Esophagus muscularis mucosa (tissue), 4 donors: Measurements from ENCODE around the gene GPC5. TPM values are rescaled to one million over a fixed set of nuclear protein-coding genes. Genes with fewer than 3 reads are reported as not detected.

Source experiments
- DNase-seq: peaks from one replicate; pipeline ENCODE4 v3.0.0-alpha.2; 2017; ENCODE audit errors: extremely low spot score
- H3K27ac ChIP-seq, 4 donors: fragments of 200-600 bp; sonication (generic); replicated peaks in 1 of 4; 1 replicate in 3 of 4; 2 replicates in 1 of 4; pipeline ENCODE4 v1.5.1; 2016 to 2019; ENCODE audit warnings: mild to moderate bottlenecking in 1 of 4
- H3K27me3 ChIP-seq, 4 donors: fragments of 200-600 bp; sonication (generic); one replicate each; pipeline versions ENCODE4 v1.5.1 to v1.6.0; 2016 to 2019
- H3K36me3 ChIP-seq, 4 donors: fragments of 200-600 bp; sonication (generic); one replicate each; pipeline ENCODE4 v1.5.1; 2016 to 2019
- H3K4me1 ChIP-seq, 4 donors: fragments of 200-600 bp; sonication (generic); one replicate each; pipeline ENCODE4 v1.5.1; 2016 to 2019
- H3K4me3 ChIP-seq, 4 donors: fragments of 200-600 bp; sonication (generic); 1 replicate in 2 of 4; 2 replicates in 2 of 4; pipeline ENCODE4 v1.5.1; 2016 to 2019; ENCODE audit warnings: mild to moderate bottlenecking in 4 of 4, moderate library complexity in 1 of 4
- H3K9me3 ChIP-seq, 4 donors: fragments of 200-600 bp; sonication (generic); 1 replicate in 3 of 4; 2 replicates in 1 of 4; pipeline ENCODE4 v1.5.1; 2016 to 2019
- CTCF ChIP-seq, 3 experiments: fragments of 200-600 bp in 2 of 3; fragments of 450-650 bp in 1 of 3; sonication (generic) in 2 of 3; IDR thresholded peaks; one replicate each; pipeline ENCODE4 v1.5.1; 2017 to 2019; ENCODE audit warnings: antibody characterized with exemption in 3 of 3, mild to moderate bottlenecking in 2 of 3, moderate library complexity in 1 of 3
- EP300 ChIP-seq: sonication (generic); formaldehyde crosslinking; IDR thresholded peaks from one replicate; pipeline ENCODE4 v1.6.1; 2017; ENCODE audit warnings: antibody characterized with exemption
- POLR2A ChIP-seq: fragments of 450-650 bp; IDR thresholded peaks from one replicate; pipeline ENCODE4 v1.6.1; 2017; ENCODE audit warnings: antibody characterized with exemption, moderate library complexity, mild to moderate bottlenecking, low read depth
- POLR2AphosphoS5 ChIP-seq, 2 donors: sonication (generic); formaldehyde crosslinking; IDR thresholded peaks; one replicate each; pipeline ENCODE4 v1.6.1; 2017; ENCODE audit warnings: antibody characterized with exemption in 2 of 2
- WGBS: methylation state at CpG from one replicate; pipeline ENCODE4 v1.1.5; 2018; 5-methylcytosine and 5-hydroxymethylcytosine counted together
- intact Hi-C: fragments of 100-400 bp; cut with DNase I; formaldehyde crosslinking; loops from one replicate; pipeline ENCODE4 v1.15.1; 2023
- total RNA-seq, 4 donors: library from RNA; depleted of rRNA; stranded (reverse); fragments of >200 nt; gene quantifications; one replicate each; pipeline versions ENCODE4 v1.1.0 to v1.2.1, GENCODE V29; 2016

Gene GPC5
- total RNA-seq, 4 donors from 2014 or later, result 0.13 to 0.42 (median 0.33) TPM; not detected in 1

GRCh38 chr13:91824416-91824815, 426.0 kb downstream of the GPC5 start:
- DNase-seq, result no peak
- Histone ChIP-seq H3K4me1 (no peaks in the 10 kb centered on the region), H3K36me3 (no peaks in the 10 kb centered on the region), H3K27ac (no peak overlapping the region), H3K9me3 (no peaks in the 10 kb centered on the region), H3K4me3 (no peak overlapping the region), H3K27me3 (no peaks in the 10 kb centered on the region)
- intact Hi-C loops, result no loop called here
- no peak for TF ChIP-seq POLR2A
- TF ChIP-seq POLR2AphosphoS5 (IDR thresholded peaks at IDR 0.05), result no peak
- TF ChIP-seq CTCF (IDR thresholded peaks at IDR 0.05), result no peak
- no peak for TF ChIP-seq EP300

DNA sequence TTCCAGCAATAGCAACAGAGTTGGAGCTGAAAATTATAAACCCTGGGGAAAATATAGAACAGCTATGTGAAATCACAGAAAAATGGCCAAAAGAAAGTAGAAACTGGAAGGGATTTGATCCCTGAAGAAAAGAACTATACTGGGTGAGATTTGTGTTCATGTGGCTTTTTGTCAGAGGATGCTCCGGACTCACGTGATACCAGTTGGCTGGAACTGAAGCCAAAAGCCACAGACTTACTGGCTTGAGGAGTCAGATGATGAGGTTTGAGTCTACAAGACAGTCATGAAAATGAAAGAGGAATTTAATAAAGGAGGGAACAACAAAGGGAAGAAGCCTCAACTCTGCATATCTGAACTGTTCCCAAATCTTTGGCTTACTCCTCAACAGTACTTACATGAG, 427.1 kb downstream of the GPC5 start:
- Histone ChIP-seq H3K36me3 (no peaks in the 10 kb centered on the region), H3K27ac (no peak overlapping the region), H3K27me3 (no peaks in the 10 kb centered on the region), H3K4me3 (no peak overlapping the region), H3K4me1 (no peaks in the 10 kb centered on the region), H3K9me3 (no peaks in the 10 kb centered on the region)
- no peak for TF ChIP-seq POLR2AphosphoS5 (IDR thresholded peaks at IDR 0.05)
- no peak for TF ChIP-seq POLR2A
- no peak for TF ChIP-seq CTCF (IDR thresholded peaks at IDR 0.05)
- TF ChIP-seq EP300, result no peak
- no peak for DNase-seq
- intact Hi-C loops, result no loop called here
- 82% methylated on average over 2 of the region's 2 CpGs for WGBS

GRCh38 chr13:91836553-91836952, 438.1 kb downstream of the GPC5 start:
- no peak overlapping the region for H3K27ac ChIP-seq
- no peaks in the 10 kb centered on the region for H3K4me1 ChIP-seq
- H3K27me3 ChIP-seq, result no peaks in the 10 kb centered on the region
- H3K36me3 ChIP-seq, result no peaks in the 10 kb centered on the region
- DNase-seq, result no peak
- H3K4me3 ChIP-seq, result no peak overlapping the region
- H3K9me3 ChIP-seq, result no peaks in the 10 kb centered on the region
- TF ChIP-seq POLR2A (no peak), EP300 (no peak), POLR2AphosphoS5 (IDR thresholded peaks at IDR 0.05) (no peak), CTCF (IDR thresholded peaks at IDR 0.05) (no peak)
- intact Hi-C loops, result no loop called here

GRCh38 chr13:91845612-91846011, 447.2 kb downstream of the GPC5 start:
- WGBS, result 79% methylated on average over 3 of the region's 3 CpGs
- Histone ChIP-seq H3K36me3 (no peaks in the 10 kb centered on the region), H3K27me3 (no peaks in the 10 kb centered on the region), H3K4me3 (no peak overlapping the region), H3K9me3 (no peaks in the 10 kb centered on the region), H3K27ac (no peak overlapping the region), H3K4me1 (no peaks in the 10 kb centered on the region)
- intact Hi-C loops, result no loop called here
- no peak for TF ChIP-seq CTCF (IDR thresholded peaks at IDR 0.05)
- no peak for TF ChIP-seq POLR2A
- TF ChIP-seq POLR2AphosphoS5 (IDR thresholded peaks at IDR 0.05), result no peak
- TF ChIP-seq EP300, result no peak
- no peak for DNase-seq

DNA sequence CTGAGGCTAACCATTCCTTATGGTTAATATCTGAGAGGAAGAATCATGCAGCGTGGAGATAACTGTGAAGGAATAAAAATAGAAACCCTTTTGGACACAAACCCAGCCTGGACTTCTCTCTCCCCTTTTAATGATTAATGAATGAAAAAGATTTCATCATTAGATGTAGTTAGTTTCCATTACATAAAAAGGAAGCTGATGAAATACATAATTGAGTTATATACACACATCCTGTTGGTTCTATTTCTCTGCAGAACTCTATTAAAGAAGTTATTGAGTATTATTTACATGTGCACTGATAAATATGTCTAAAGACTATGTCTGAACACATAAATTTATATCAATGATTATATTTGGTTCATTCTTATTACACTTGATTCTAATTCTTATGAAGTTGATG, 465.3 kb downstream of the GPC5 start:
- Histone ChIP-seq H3K4me3 (no peak overlapping the region), H3K4me1 (no peaks in the 10 kb centered on the region), H3K9me3 (no peaks in the 10 kb centered on the region), H3K27me3 (no peaks in the 10 kb centered on the region), H3K27ac (no peak overlapping the region), H3K36me3 (no peaks in the 10 kb centered on the region)
- intact Hi-C loops, result no loop called here
- TF ChIP-seq EP300 (no peak), POLR2A (no peak), CTCF (IDR thresholded peaks at IDR 0.05) (no peak), POLR2AphosphoS5 (IDR thresholded peaks at IDR 0.05) (no peak)
- WGBS, result 14% methylated on average over 1 of the region's 1 CpG
- DNase-seq, result no peak
